Testis (tissue), 2 donors: ENCODE data around the gene NR4A3.

ENCODE experiments used
- CTCF ChIP-seq, 3 experiments: fragments of 450-650 bp in 2 of 3; fragments of 200-600 bp in 1 of 3; sonication (generic) in 1 of 3; IDR thresholded peaks; one replicate each; pipeline ENCODE4 v1.5.1; 2016 to 2019; ENCODE audit warnings: antibody characterized with exemption in 3 of 3, mild to moderate bottlenecking in 2 of 3, moderate library complexity in 1 of 3
- POLR2A ChIP-seq: fragments of 450-650 bp; IDR thresholded peaks from one replicate; pipeline ENCODE4 v1.6.1; 2017; ENCODE audit warnings: antibody characterized with exemption, mild to moderate bottlenecking, moderate library complexity

GRCh38 chr9:99822109-99822805, 572 bp downstream of the NR4A3 start:
- no peak for TF ChIP-seq CTCF (IDR thresholded peaks at IDR 0.05)
- TF ChIP-seq POLR2A, result no peak
